Measurements from ENCODE around the gene MED13L. TPM values are rescaled to one million over a fixed set of nuclear protein-coding genes. Genes with fewer than 3 reads are reported as not detected.
"Not testable (repeated sequence)": the region's sequence is repeated elsewhere in the genome, so short reads cannot be mapped to it uniquely, and the experiment has no call there.

MED13L gene
- total and polyA plus RNA-seq, 8 donors, result 10.3 to 93.8 (median 53.0) TPM

DNA sequence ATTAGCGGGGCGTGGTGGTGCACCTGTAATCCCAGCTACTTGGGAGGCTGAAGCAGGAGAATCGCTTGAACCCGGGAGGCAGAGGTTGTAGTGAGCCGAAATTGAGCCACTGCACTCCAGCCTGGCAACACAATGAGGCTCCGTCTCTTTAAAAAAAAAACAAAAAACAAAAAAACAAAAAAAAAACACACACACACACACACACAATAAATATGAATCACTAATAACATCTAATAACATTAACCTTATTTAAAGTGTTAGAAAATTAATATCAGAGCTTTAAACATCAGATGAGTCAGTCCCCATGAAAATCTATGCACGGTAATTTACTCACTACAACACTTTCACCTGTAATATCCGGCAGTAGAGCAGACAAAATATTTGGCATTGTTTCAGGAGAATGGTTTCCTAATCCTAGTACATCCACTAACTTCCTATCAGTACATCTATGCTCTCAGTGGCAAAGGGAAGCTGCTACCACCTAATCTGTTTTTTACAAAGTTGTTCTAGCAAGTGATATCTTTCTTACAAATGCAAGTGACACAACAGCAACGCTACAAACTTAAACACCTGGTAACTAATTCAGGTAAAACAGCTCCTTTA lies 36.2 kb downstream of the MED13L start:
- WGBS, 2 donors, result 71 to 72% methylated on average over 9 of the region's 9 CpGs
- intact Hi-C loops (cut with DNase I), result loop anchor here in 1 of 3 donors (10.0 kb wide), 1 partner anchor 246 kb away; no protein-coding TSS in a partner anchor
- Histone ChIP-seq H3K4me3 (no peak overlapping the region), H3K9me3 (no peaks in the 10 kb centered on the region), H3K27ac (no peak overlapping the region), H3K4me1 (peaks cover 7 to 50% (median 35%) of the 10 kb centered on the region in 3 donors), H3K27me3 (no peaks in the 10 kb centered on the region), H3K36me3 (no peaks in the 10 kb centered on the region)
- ATAC-seq (peak in 2 of 4 donors; percentile 13 to 40), DNase-seq (no peak), FAIRE-seq (no peak)
- TF ChIP-seq, protein P1, sequence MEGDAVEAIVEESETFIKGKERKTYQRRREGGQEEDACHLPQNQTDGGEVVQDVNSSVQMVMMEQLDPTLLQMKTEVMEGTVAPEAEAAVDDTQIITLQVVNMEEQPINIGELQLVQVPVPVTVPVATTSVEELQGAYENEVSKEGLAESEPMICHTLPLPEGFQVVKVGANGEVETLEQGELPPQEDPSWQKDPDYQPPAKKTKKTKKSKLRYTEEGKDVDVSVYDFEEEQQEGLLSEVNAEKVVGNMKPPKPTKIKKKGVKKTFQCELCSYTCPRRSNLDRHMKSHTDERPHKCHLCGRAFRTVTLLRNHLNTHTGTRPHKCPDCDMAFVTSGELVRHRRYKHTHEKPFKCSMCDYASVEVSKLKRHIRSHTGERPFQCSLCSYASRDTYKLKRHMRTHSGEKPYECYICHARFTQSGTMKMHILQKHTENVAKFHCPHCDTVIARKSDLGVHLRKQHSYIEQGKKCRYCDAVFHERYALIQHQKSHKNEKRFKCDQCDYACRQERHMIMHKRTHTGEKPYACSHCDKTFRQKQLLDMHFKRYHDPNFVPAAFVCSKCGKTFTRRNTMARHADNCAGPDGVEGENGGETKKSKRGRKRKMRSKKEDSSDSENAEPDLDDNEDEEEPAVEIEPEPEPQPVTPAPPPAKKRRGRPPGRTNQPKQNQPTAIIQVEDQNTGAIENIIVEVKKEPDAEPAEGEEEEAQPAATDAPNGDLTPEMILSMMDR (IDR thresholded peaks at IDR 0.05), result no peak

GRCh38 chr12:116238570-116239119 lies 38.8 kb downstream of the MED13L start:
- ATAC-seq; H3K27me3 ChIP-seq; H3K9me3 ChIP-seq; intact Hi-C loops (cut with DNase I); H3K4me3 ChIP-seq; H3K27ac ChIP-seq; DNase-seq; FAIRE-seq; H3K36me3 ChIP-seq: not testable (repeated sequence)
- peaks cover 8 to 31% (median 21%) of the 10 kb centered on the region in 3 donors for H3K4me1 ChIP-seq
- 92 to 95% methylated on average over 13 of the region's 13 CpGs for WGBS, 2 donors

GRCh38 chr12:116238149-116238548 lies 39.3 kb downstream of the MED13L start:
- TF ChIP-seq, protein P1 (IDR thresholded peaks at IDR 0.05), result no peak
- Histone ChIP-seq H3K27ac (no peak overlapping the region), H3K27me3 (no peaks in the 10 kb centered on the region), H3K4me1 (peaks cover 8 to 26% (median 16%) of the 10 kb centered on the region in 3 donors), H3K4me3 (no peak overlapping the region), H3K9me3 (no peaks in the 10 kb centered on the region), H3K36me3 (no peaks in the 10 kb centered on the region)
- FAIRE-seq, result peak; percentile 23
- 68 to 75% methylated on average over 3 of the region's 3 CpGs for WGBS, 2 donors
- intact Hi-C loops (cut with DNase I), result no loop called here
- no peak for DNase-seq
- no peak for ATAC-seq

- Histone ChIP-seq H3K4me1 (peaks cover 8 to 19% (median 12%) of the 10 kb centered on the region in 3 donors), H3K27ac (no peak overlapping the region), H3K4me3 (no peak overlapping the region), H3K36me3 (no peaks in the 10 kb centered on the region), H3K9me3 (no peaks in the 10 kb centered on the region), H3K27me3 (no peaks in the 10 kb centered on the region)
- TF ChIP-seq, protein P1 (IDR thresholded peaks at IDR 0.05), result no peak
- ATAC-seq (no peak), FAIRE-seq (no peak), DNase-seq (no peak)
- intact Hi-C loops (cut with DNase I), result no loop called here
- WGBS, 2 donors, result 63 to 73% methylated on average over 3 of the region's 3 CpGs
Measured at GRCh38 chr12:116236976-116237375, 40.5 kb downstream of the MED13L start.

DNA sequence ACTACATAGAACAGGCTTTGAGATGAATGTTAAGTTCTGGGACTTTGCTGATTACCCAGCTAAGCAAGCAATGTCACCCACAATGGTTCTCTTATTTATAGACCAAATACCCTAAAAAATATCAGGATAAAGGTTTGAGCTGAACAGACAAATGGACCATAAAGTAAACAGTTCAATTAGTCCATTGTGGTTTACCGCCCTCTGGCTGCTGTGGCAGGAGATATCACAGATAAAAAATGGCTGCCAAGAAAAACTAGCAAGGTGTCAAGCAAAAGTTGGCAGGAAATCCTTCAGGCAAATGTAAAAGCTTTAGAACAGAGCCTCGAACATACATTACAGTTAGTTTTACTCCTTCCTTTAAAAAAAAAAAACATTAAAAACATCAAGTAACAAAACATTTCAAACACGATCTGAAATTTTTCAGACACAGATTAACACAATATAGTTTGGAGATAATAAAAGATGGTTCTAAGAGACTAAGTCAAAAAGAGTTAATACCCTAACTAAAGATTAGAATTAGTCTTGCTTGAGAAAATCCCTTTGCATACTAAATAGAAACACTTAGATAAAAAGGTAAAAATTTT lies 41.3 kb downstream of the MED13L start:
- FAIRE-seq, result no peak
- peaks cover 8 to 13% (median 12%) of the 10 kb centered on the region in 3 donors for H3K4me1 ChIP-seq
- H3K9me3 ChIP-seq, result no peaks in the 10 kb centered on the region
- TF ChIP-seq, protein P1 (IDR thresholded peaks at IDR 0.05), result peak; percentile 29 to 46 (median 43)
- H3K4me3 ChIP-seq, result no peak overlapping the region
- H3K36me3 ChIP-seq, result no peaks in the 10 kb centered on the region
- H3K27me3 ChIP-seq, result no peaks in the 10 kb centered on the region
- H3K27ac ChIP-seq, result no peak overlapping the region
- intact Hi-C loops (cut with DNase I), result no loop called here
- peak; percentile 79 to 95 (median 89) for ATAC-seq
- WGBS, 2 donors, result 6 to 11% methylated on average over 3 of the region's 3 CpGs
- DNase-seq, result peak in 3 of 6 donors; percentile 40 to 46 (median 41)

DNA sequence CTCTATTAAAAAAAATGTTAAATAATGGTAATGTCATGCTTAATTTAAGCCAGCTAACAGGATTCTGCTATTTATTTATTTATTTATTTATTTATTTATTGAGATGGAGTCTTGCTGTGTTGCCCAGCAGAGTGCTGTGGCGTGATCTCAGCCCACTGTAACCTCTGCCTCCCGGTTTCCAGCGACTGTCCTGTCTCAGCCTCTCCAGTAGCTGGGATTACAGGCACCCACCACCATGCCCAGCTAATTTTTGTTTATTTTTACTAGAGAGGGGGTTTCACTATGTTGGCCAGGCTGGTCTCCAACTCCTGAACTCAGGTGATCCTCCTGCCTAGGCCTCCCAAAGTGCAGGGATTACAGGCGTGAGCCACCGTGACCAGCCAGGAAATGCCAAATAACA lies 43.3 kb downstream of the MED13L start:
- DNase-seq; FAIRE-seq; H3K4me3 ChIP-seq; ATAC-seq; H3K36me3 ChIP-seq; H3K9me3 ChIP-seq; intact Hi-C loops (cut with DNase I); H3K27me3 ChIP-seq; H3K27ac ChIP-seq: not testable (repeated sequence)
- WGBS, 2 donors, result 97 to 98% methylated on average over 5 of the region's 5 CpGs
- H3K4me1 ChIP-seq, result peaks cover 8 to 12% (median 8%) of the 10 kb centered on the region in 3 donors

All from pancreas (tissue), 10 donors.